LNCaP clone FGC (cell line): ENCODE data around the gene CDC42EP3.
A peak's percentile ranks its signal among the peaks of the same experiment; 100 is the strongest.

ENCODE experiments used
- DNase-seq: peaks from one replicate; pipeline ENCODE4 v3.0.0-alpha.2; 2011; ENCODE audit warnings: low read depth
- H3K4me3 ChIP-seq: 2 replicates; pipeline ENCODE4 v1.5.1; 2011; ENCODE audit warnings: mild to moderate bottlenecking, low read depth, low read length, control low read depth
- TF ChIP-seq, protein P1 (sequence below): IDR thresholded peaks from 2 replicates; pipeline ENCODE4 v1.5.1; 2012; ENCODE audit warnings: mild to moderate bottlenecking; ENCODE audit not compliant: control insufficient read depth, insufficient read depth; ENCODE audit errors: extremely low read depth

The CDC42EP3 gene

GRCh38 chr2:37666772-37667171, 4.7 kb downstream of the CDC42EP3 start:
- no peak for DNase-seq
- TF ChIP-seq, protein P1, sequence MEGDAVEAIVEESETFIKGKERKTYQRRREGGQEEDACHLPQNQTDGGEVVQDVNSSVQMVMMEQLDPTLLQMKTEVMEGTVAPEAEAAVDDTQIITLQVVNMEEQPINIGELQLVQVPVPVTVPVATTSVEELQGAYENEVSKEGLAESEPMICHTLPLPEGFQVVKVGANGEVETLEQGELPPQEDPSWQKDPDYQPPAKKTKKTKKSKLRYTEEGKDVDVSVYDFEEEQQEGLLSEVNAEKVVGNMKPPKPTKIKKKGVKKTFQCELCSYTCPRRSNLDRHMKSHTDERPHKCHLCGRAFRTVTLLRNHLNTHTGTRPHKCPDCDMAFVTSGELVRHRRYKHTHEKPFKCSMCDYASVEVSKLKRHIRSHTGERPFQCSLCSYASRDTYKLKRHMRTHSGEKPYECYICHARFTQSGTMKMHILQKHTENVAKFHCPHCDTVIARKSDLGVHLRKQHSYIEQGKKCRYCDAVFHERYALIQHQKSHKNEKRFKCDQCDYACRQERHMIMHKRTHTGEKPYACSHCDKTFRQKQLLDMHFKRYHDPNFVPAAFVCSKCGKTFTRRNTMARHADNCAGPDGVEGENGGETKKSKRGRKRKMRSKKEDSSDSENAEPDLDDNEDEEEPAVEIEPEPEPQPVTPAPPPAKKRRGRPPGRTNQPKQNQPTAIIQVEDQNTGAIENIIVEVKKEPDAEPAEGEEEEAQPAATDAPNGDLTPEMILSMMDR, result no peak
- H3K4me3 ChIP-seq, result no peak overlapping the region

DNA sequence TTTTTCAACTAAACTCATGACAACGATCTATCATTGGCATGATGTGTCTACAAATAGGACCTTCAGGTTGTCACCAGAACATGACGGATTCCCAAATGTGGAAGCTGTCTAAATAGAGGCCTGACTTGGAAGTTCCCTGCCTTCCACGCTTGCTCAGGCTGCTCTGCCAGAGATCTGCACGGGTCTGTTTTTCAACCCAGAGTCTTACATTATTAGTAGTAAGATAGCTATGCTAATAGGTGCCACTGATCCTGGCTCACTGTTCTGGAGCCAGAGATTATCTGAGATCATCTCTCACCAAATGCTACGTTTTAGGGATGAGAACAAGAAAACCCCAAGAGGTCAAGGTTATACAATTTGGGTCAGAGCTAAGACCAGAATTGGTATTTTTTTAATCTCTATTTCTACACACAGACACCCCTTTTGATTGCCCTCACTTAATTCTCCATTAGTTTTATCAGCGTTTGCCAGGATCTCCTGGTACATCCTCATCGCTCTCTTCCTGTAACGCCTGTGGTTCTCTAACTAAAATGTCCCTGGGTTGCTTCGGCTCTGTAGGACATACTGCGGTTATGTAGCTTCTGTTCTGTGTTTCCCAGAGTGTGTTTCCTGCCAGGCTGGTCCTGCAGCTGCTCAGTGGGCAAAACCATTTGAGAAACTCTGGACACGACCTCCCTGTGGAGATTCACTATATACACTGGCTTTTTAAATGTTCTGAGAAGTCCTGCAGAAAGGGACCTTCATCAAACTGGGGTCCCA, 5.7 kb downstream of the CDC42EP3 start:
- DNase-seq, result no peak
- H3K4me3 ChIP-seq, result no peak overlapping the region
- TF ChIP-seq, protein P1, result no peak

GRCh38 chr2:37665043-37665442, 6.4 kb downstream of the CDC42EP3 start:
- no peak overlapping the region for H3K4me3 ChIP-seq
- DNase-seq, result no peak
- TF ChIP-seq, protein P1, result no peak

DNA sequence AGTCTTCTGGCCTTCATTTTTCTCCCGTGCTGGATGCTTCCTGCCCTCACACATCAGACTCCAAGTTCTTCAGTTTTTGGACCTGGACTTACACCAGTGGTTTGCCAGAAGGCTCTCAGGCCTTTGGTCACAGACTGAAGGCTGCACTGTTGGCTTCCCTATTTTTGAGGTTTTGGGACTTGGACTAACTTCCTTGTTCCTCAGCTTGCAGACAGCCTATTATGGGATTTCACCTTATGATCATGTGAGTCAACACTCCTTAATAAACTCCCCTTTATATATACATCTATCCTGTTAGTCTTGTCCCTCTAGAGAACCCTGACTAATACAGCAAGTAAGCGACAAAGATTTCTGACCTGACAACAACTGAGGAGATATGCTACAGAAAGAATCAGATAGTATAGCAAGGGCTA, 7.2 kb downstream of the CDC42EP3 start:
- TF ChIP-seq, protein P1, result no peak
- DNase-seq, result no peak
- no peak overlapping the region for H3K4me3 ChIP-seq

GRCh38 chr2:37663390-37663789, 8.1 kb downstream of the CDC42EP3 start:
- TF ChIP-seq, protein P1, result no peak
- no peak overlapping the region for H3K4me3 ChIP-seq
- DNase-seq, result no peak

- peak; percentile 69 for DNase-seq
- 0 out of 2 replicates have a peak overlapping the region, but pooled peaks have one; percentile 5 for H3K4me3 ChIP-seq
- TF ChIP-seq, protein P1, result no peak
Measured at GRCh38 chr2:37659723-37660122, 11.7 kb downstream of the CDC42EP3 start.

DNA sequence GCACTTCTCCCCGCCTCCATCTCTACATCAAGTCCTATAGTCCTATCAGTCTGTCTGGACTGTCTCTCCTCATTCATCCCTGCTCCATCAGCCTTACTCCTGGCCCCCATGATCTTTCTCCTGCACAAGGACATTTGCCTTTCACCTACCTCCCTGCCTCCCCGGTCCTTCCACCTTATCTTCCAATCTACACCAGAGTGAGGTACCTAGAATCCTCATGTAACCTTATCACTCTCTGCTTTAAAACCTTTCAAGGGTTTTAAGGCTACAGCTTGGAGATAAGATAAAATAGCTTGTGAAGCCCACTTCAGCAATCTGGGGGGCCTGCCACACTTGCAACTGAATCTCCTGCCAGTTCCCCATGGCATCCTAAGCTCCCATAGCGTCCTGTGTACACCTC, 12.8 kb downstream of the CDC42EP3 start:
- DNase-seq, result no peak
- no peak overlapping the region for H3K4me3 ChIP-seq
- TF ChIP-seq, protein P1, result no peak
